ENCODE data around the gene PPP3R1.

The PPP3R1 gene

GRCh38 chr2:68135448-68136320 lies 116.6 kb downstream of the PPP3R1 start:
- DNase-seq, result peak; percentile 95

- no peak for DNase-seq
Observed at GRCh38 chr2:68134554-68134953, 117.8 kb downstream of the PPP3R1 start.

GRCh38 chr2:68134120-68134519 lies 118.2 kb downstream of the PPP3R1 start:
- peak; percentile 29 for DNase-seq
